Right ventricle myocardium superior (tissue), 1 donor: ENCODE results near the gene TRAM2. TPM values are rescaled to one million over a fixed set of nuclear protein-coding genes. Genes with fewer than 3 reads are reported as not detected.

Experiments
- ATAC-seq: fragments of 200-7000 bp; cut with Tn5 transposase; one replicate; pipeline ENCODE4 v1.9.1; 2020; ENCODE audit warnings: mild to moderate bottlenecking; ENCODE audit not compliant: poor library complexity
- DNase-seq: peaks from one replicate; pipeline ENCODE4 v3.0.0-alpha.2; 2020
- intact Hi-C: fragments of 100-400 bp; cut with DNase I; formaldehyde crosslinking; loops from one replicate; pipeline ENCODE4 v1.11.2; 2022
- total RNA-seq: library from RNA; stranded (reverse); fragmentation: NEBNext Ultra II Directional; extraction: Animal tissue kit (Norgen Biotek cat#: 25700); gene quantifications from one replicate; pipeline ENCODE4 v1.2.1, GENCODE V29; 2021
- donor health status: DM: no; HTN: yes; CAD: no; lungs with severe emphysema.

Gene TRAM2
- total RNA-seq, 1 donor from 2014 or later: 11.0 TPM

GRCh38 chr6:52522151-52522626, 54.7 kb downstream of the TRAM2 start:
- intact Hi-C loops: no loop called here
- ATAC-seq (peak; percentile 62), DNase-seq (peak; percentile 76)

- DNase-seq: no peak
- intact Hi-C loops: no loop called here
- no peak for ATAC-seq
These were observed 57.2 kb downstream of the TRAM2 start for GRCh38 chr6:52519618-52520017.

DNA sequence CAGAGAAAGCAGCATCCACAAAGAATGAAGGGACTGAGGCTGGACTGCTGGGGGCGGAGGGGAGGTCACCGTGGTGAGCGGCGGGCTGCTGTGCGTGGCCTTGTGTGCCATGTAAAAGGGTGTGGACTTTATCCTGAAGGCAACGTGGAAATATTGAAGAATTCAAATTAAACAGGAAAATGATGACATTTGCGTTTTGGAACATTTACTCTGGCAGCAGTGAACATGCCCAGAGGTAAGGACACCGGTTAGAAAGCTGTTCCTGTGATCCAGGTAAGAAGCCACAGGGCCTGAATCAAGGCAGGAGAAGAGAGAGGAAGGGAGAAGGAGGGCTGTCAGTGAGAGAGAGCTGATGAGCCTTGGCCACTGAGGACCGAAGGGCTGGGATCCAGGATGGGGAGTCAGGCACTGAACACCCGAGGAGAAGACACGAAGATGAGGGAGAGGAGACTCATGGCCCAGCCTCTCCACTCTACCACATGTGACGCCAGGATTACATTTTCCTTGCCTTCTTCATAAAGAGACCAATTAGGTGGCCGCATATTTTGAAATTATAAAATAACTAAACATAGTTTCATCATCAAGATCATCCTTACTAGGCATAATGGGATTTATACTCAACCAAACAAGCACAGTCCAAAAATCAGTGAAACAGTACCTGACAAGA, 58.4 kb downstream of the TRAM2 start:
- ATAC-seq: no peak
- intact Hi-C loops: no loop called here
- DNase-seq: no peak

DNA sequence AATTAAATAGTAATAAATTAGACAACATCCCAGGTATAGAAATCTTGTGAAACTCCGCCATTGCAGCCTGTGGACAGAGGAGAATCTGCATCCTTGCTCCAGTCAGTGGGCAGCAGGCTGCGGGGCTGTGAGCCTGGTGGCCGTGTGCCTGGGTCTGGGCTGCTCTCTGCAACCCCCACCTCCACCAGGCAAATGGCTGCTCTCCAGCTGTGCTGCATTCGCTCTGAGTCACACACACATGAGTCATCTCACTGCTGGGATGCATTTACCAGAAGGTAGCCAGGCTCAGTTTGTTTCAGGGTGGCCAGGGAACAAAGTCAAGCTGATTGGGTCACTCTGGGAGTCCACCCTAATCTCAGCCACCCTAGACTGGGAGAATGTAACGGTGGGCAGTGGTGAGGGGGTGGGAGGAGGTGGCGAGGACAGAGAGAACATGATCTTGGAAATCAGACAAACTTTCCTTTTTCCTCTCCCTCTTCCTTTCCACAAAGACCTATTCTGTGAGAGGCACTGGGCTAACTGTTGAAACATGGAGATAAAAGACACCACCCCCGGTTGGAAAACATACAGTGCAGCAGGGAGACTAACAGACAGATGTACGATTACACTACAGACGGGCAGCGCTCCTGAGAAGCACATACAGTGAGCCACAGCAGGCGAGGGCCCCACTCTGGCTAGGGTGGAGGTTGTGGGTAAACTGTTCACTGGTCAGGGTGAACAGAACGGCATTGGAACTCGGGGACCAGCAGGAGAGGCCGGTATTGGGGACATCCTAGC, 59.2 kb downstream of the TRAM2 start:
- intact Hi-C loops: no loop called here

GRCh38 chr6:52516943-52517342, 59.9 kb downstream of the TRAM2 start:
- intact Hi-C loops: no loop called here
- ATAC-seq (no peak), DNase-seq (no peak)

More for the DNA sequence above, 59.2 kb downstream of the TRAM2 start:
- peak; percentile 92 for ATAC-seq
- peak; percentile 91 for DNase-seq

- DNase-seq (no peak), ATAC-seq (no peak)
- intact Hi-C loops: no loop called here
These were observed 60.6 kb downstream of the TRAM2 start for GRCh38 chr6:52516269-52516668.

GRCh38 chr6:52515219-52515960, 61.5 kb downstream of the TRAM2 start:
- DNase-seq: no peak
- intact Hi-C loops: no loop called here
- no peak for ATAC-seq

GRCh38 chr6:52514514-52514913, 62.3 kb downstream of the TRAM2 start:
- intact Hi-C loops: loop anchor here (5.0 kb wide), 1 partner anchor 58 kb away; no protein-coding TSS in a partner anchor
- no peak for DNase-seq
- ATAC-seq: peak; percentile 25

DNA sequence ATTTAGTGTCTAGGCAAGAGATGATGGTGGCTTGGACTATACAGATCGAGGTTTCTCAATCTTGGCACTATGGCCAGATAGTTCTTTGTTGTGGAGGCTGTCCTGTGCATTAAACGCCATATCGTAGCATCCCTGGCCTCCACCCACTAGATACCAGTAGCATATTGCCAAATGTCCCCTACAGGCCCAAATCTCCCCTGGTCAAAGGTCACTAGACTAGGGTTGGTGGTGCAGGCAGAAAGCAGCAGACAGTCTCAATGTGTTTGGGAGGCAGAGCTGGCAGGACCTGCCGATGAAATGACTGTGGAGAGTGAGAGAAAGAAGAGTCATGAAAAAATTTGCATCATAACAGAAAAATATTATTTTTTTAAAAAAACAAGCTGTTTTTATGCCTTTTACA, 63.0 kb downstream of the TRAM2 start:
- DNase-seq (no peak), ATAC-seq (no peak)
- intact Hi-C loops: loop anchor here (5.0 kb wide), 1 partner anchor 58 kb away; no protein-coding TSS in a partner anchor

DNA sequence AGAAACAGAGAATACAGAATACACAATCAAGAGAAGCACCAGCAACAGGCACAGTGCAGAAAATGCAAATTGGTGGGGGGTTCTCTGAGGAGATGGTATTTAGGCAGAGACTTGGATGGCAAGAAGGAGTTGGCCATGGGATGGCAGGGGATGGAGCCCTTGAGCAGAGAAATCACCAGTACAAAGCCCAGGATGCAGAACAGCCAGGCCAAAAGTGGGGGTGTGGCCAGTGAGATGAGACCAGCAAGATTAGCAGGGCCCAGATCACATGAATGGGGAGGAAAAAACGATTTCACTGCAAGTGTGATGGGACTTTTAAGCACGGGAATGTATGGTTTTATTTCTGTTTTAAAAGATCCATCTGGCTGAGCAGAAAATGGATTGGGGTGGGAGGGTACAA, 63.4 kb downstream of the TRAM2 start:
- no peak for ATAC-seq
- DNase-seq: no peak
- intact Hi-C loops: loop anchor here (5.0 kb wide), 1 partner anchor 59 kb away; no protein-coding TSS in a partner anchor

- peak; percentile 55 for DNase-seq
- peak; percentile 83 for ATAC-seq
- intact Hi-C loops: loop anchor here (5.0 kb wide), 1 partner anchor 60 kb away; no protein-coding TSS in a partner anchor
These were observed 64.7 kb downstream of the TRAM2 start for GRCh38 chr6:52512199-52512598.

- no peak for DNase-seq
- no peak for ATAC-seq
- intact Hi-C loops: loop anchor here (5.0 kb wide), 1 partner anchor 61 kb away; no protein-coding TSS in a partner anchor
These were observed 65.2 kb downstream of the TRAM2 start for GRCh38 chr6:52511572-52512151.

- DNase-seq (no peak), ATAC-seq (no peak)
- intact Hi-C loops: loop anchor here (5.0 kb wide), 1 partner anchor 61 kb away; no protein-coding TSS in a partner anchor
These were observed 65.7 kb downstream of the TRAM2 start for GRCh38 chr6:52511163-52511562.

DNA sequence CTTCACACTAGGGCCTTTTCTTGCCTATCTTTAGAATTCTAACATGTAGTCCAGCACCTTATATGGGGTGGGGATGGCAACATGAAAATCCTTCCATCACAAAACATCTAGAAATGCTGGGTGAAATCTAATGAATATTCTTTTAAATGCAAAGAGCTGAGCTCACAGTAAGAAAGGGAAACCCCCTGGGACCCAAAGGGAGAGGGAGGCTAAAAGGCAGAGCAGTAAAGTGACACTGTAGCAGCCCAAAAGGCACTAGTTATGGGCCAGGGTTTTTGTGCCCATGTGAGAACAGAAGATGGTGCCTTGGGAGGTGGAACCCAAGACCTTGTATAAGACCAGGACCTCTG, 66.7 kb downstream of the TRAM2 start:
- ATAC-seq (no peak), DNase-seq (no peak)
- intact Hi-C loops: loop anchor here (5.0 kb wide), 1 partner anchor 62 kb away; no protein-coding TSS in a partner anchor

- ATAC-seq (no peak), DNase-seq (no peak)
- intact Hi-C loops: loop anchor here (5.0 to 10.0 kb wide), 2 partner anchors 63 to 155 kb away; no protein-coding TSS in a partner anchor
These were observed 67.3 kb downstream of the TRAM2 start for GRCh38 chr6:52509281-52510212.

DNA sequence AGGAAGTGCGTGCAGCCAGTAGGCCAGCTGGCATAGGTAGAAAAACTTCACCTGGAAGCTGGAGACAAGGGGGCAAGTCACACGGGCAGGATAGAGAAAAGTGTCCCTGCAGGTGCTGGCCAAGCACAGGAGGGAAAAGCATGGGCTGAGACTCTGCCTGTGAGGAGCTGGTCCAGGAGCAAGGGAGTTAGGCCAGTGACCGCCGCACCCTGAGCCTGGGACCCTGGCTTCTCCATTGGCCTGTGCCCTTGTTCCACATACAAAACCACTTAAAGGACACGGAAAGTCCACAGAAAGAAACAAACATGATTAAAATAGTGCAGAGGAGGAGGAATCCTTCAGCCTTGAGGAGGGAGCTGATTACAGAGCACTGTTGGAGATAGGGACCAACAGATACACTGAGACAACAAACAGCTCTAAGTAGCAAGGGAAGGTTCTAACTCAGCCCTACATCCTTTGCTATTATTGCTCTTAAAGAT, 68.6 kb downstream of the TRAM2 start:
- no peak for ATAC-seq
- intact Hi-C loops: loop anchor here (10.0 kb wide), 1 partner anchor 157 kb away; no protein-coding TSS in a partner anchor
- DNase-seq: no peak

GRCh38 chr6:52507557-52508260, 69.2 kb downstream of the TRAM2 start:
- no peak for ATAC-seq
- DNase-seq: no peak
- intact Hi-C loops: loop anchor here (10.0 kb wide), 1 partner anchor 157 kb away; no protein-coding TSS in a partner anchor
